OCI-LY3 (cell line): ENCODE data around the gene MFGE8.

Experiments used
- EZH2phosphoT487 ChIP-seq: fragments of 200-600 bp; shearing (Covaris generic); IDR thresholded peaks from 2 replicates; pipeline ENCODE4 v1.6.1; 2018; ENCODE audit warnings: antibody characterized with exemption, mixed run types, low read depth
- TF ChIP-seq, protein P1 (sequence below): fragments of 200-600, 300-600 bp; sonication (generic); IDR thresholded peaks from 2 replicates; pipeline ENCODE4 v1.5.1; 2014; ENCODE audit warnings: antibody characterized with exemption, low read length, low read depth

DNA sequence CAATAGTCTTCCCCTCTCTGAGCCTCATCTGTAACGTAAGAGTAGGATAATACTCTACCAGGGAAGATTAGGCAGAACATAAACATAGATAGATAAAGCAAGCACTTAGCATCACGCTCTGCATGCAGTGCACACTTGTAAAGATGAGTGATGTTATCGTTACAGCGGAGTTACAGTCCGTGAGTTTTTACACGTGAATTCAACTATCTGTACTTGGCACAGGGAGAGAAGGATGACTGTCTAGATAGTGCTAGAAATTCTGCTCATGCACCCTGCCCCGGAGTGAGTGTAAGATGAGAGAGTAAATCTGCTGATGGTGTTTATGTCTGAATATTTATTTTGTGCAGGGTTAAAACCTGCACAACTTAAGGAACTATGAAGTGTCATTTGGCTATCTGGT, 53.6 kb downstream of the MFGE8 start:
- TF ChIP-seq, protein P1, sequence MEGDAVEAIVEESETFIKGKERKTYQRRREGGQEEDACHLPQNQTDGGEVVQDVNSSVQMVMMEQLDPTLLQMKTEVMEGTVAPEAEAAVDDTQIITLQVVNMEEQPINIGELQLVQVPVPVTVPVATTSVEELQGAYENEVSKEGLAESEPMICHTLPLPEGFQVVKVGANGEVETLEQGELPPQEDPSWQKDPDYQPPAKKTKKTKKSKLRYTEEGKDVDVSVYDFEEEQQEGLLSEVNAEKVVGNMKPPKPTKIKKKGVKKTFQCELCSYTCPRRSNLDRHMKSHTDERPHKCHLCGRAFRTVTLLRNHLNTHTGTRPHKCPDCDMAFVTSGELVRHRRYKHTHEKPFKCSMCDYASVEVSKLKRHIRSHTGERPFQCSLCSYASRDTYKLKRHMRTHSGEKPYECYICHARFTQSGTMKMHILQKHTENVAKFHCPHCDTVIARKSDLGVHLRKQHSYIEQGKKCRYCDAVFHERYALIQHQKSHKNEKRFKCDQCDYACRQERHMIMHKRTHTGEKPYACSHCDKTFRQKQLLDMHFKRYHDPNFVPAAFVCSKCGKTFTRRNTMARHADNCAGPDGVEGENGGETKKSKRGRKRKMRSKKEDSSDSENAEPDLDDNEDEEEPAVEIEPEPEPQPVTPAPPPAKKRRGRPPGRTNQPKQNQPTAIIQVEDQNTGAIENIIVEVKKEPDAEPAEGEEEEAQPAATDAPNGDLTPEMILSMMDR = no peak
- TF ChIP-seq EZH2phosphoT487 = no peak
